WERI-Rb-1 (cell line): ENCODE measurements around the gene TFDP1.

Source experiments
- DNase-seq: peaks from one replicate; pipeline ENCODE4 v3.0.0-alpha.2; 2020
- H3K27ac ChIP-seq: fragments of 250-450 bp; sonication (Bioruptor Pico); 2 replicates; pipeline ENCODE4 v1.5.1; 2020; ENCODE audit warnings: mild to moderate bottlenecking, moderate library complexity
- H3K27me3 ChIP-seq: fragments of 250-450 bp; sonication (Bioruptor Pico); 2 replicates; pipeline ENCODE4 v1.5.1; 2021; ENCODE audit warnings: mild to moderate bottlenecking, low read depth, moderate library complexity; ENCODE audit not compliant: insufficient read depth, severe bottlenecking
- H3K36me3 ChIP-seq: fragments of 250-450 bp; sonication (Bioruptor Pico); 2 replicates; pipeline ENCODE4 v1.5.1; 2020; ENCODE audit warnings: mild to moderate bottlenecking, moderate library complexity
- H3K4me3 ChIP-seq: 2 replicates; pipeline ENCODE4 v1.5.1; 2011; ENCODE audit warnings: low read depth, mild to moderate bottlenecking, control low read depth, low read length
- H3K9me3 ChIP-seq: fragments of 250-450 bp; sonication (Bioruptor Pico); 2 replicates; pipeline ENCODE4 v1.5.1; 2021; ENCODE audit warnings: mild to moderate bottlenecking, moderate library complexity; ENCODE audit not compliant: severe bottlenecking
- CTCF ChIP-seq: IDR thresholded peaks from 2 replicates; pipeline ENCODE4 v1.5.1; 2011; ENCODE audit warnings: low read depth, mild to moderate bottlenecking, control low read depth, inconsistent platforms, low read length

The TFDP1 gene

DNA sequence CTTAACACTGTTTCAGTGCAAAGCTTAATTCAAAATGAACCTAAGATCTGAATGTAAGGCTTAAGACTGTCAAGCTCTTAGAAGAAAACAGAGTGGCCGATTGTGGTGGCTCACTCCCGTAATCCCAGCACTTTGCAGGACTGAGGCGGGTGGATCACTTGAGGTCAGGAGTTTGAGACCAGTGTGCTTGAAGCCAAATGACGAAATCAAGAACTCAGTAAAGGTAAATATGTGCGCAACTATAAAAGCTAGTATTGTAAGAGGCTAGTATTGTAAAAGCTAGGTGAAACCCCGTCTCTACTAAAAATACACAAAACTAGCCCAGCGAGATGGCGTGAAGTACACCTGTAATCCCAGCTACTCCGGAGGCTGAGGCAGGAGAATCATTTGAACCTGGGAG is 60.8 kb downstream of the TFDP1 start:
- no peak for TF ChIP-seq CTCF
- peaks cover 27% of the 10 kb centered on the region for H3K36me3 ChIP-seq
- DNase-seq: peak; percentile 11
- H3K4me3 ChIP-seq: no peak overlapping the region
- peaks cover 11% of the 10 kb centered on the region for H3K9me3 ChIP-seq
- H3K27ac ChIP-seq: no peak overlapping the region
- H3K27me3 ChIP-seq: no peaks in the 10 kb centered on the region

DNA sequence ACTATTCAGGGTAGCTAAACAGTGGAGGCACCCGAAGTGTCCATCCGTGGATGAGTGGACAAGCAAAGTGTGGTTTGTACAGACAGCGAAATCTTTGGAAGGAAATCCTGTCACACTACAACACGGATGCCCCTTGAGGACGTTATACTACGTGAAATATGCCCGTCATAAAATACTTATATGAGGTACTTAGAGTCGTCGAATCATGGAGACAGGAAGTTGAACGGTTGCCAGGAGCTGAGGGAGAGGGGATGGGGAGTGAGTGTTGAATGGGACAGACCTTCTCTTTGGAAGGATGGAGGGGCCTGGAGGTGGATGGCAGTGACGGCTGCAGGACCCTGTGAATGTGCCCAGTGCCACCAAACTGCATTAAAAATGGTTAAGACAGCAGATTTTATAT is 61.8 kb downstream of the TFDP1 start:
- H3K9me3 ChIP-seq: peaks cover 10% of the 10 kb centered on the region

GRCh38 chr13:113646921-113647340 is 62.4 kb downstream of the TFDP1 start:
- no peak for TF ChIP-seq CTCF
- H3K27ac ChIP-seq: no peak overlapping the region
- H3K4me3 ChIP-seq: no peak overlapping the region
- no peaks in the 10 kb centered on the region for H3K27me3 ChIP-seq
- peaks cover 5% of the 10 kb centered on the region for H3K9me3 ChIP-seq
- H3K36me3 ChIP-seq: peaks cover 13% of the 10 kb centered on the region
- peak; percentile 12 for DNase-seq

More for the DNA sequence above, 61.8 kb downstream of the TFDP1 start:
- DNase-seq: no peak
- Histone ChIP-seq H3K4me3 (no peak overlapping the region), H3K36me3 (peaks cover 18% of the 10 kb centered on the region), H3K27me3 (no peaks in the 10 kb centered on the region), H3K27ac (no peak overlapping the region)
- no peak for TF ChIP-seq CTCF

DNA sequence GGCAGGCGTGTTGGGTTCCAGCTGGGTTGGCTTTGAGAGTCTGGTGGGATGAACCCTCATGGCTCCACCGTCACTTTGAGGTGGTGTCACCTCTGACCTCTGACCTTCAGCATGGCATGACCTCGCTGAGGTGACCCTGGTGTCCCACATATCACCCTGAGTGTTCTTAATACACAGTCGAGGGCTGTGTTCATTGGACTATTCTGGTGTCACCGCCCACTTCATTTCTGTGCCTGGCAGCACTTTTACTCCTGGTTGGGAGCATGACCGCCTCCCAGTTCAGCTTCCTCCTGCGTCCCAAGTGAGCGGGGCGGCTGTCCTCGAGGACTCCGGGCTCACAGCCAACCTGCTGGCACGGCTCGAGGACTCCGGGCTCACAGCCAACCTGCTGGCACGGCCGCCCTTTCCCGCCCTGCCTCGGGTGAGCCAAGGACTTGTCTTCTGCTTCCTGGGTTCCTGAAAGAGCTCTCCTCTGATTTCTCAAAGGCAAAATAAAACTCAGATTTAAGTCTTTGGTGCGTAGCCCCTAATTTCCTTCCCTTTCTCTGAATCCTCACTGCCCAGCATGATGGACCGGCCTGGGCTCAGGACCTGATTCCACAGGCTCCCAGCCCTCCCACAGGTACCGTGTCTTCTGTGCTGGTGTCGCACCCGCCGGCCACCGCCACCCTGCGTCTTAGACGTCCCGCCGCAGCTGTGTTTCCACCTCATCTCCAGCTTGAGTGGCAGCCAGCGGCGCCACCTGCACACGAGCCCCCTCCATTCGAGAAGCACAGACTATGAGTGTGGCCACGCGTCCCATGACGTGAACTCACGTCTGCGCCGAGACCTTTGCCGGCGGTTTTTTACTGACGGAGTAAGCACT is 63.0 kb downstream of the TFDP1 start:
- H3K27me3 ChIP-seq: no peaks in the 10 kb centered on the region
- DNase-seq: peak; percentile 18
- no peak overlapping the region for H3K27ac ChIP-seq
- H3K4me3 ChIP-seq: no peak overlapping the region
- peaks cover 6% of the 10 kb centered on the region for H3K36me3 ChIP-seq
- TF ChIP-seq CTCF: no peak
- H3K9me3 ChIP-seq: peaks cover 3% of the 10 kb centered on the region

GRCh38 chr13:113648216-113648610 is 63.7 kb downstream of the TFDP1 start:
- Histone ChIP-seq H3K27me3 (no peaks in the 10 kb centered on the region), H3K27ac (no peak overlapping the region), H3K4me3 (no peak overlapping the region), H3K9me3 (peaks cover 3% of the 10 kb centered on the region), H3K36me3 (peaks cover 4% of the 10 kb centered on the region)
- TF ChIP-seq CTCF: no peak
- DNase-seq: peak; percentile 7
